B cell (primary cell): Measurements from ENCODE around the gene SHC3.

ENCODE experiments used
- CTCF ChIP-seq: fragments of 200-600 bp; IDR thresholded peaks from one replicate; pipeline ENCODE4 v1.8.0; 2022; ENCODE audit warnings: antibody characterized with exemption, mild to moderate bottlenecking
- EZH2 ChIP-seq: IDR thresholded peaks from 2 replicates; pipeline ENCODE4 v1.6.1; 2012; ENCODE audit warnings: borderline replicate concordance, low read depth, mild to moderate bottlenecking, moderate library complexity, low read length; ENCODE audit not compliant: insufficient read depth, poor library complexity, severe bottlenecking

GRCh38 chr9:89173072-89173471 lies 5.5 kb downstream of the SHC3 start:
- TF ChIP-seq EZH2 (no peak), CTCF (no peak)
